ENCODE results near the gene GNG4.
"Not testable (repeated sequence)": the region's sequence is repeated elsewhere in the genome, so short reads cannot be mapped to it uniquely, and the experiment has no call there.

GRCh38 chr1:235594281-235594895 is 55.2 kb downstream of the GNG4 start:
- not testable (repeated sequence) for TF ChIP-seq CTCF (conservative IDR thresholded peaks at IDR 0.05; ENCODE audit: low read length); EZH2phosphoT487 (IDR thresholded peaks at IDR 0.05; ENCODE audit: borderline replicate concordance)

Data from Loucy (cell line).